Activated CD4-positive, alpha-beta T cell treated with anti-CD3 and anti-CD28 coated beads, Interleukin-2, amount 10 ng/mL, durations not matched to agents 24 days and 14 days (primary cell): ENCODE results near the gene ZNF568. TPM values are rescaled to one million over a fixed set of nuclear protein-coding genes. Genes with fewer than 3 reads are reported as not detected.

Experiments
- DNase-seq: peaks from one replicate; pipeline ENCODE4 v3.0.0; 2022
- H3K27ac Mint-ChIP-seq: one replicate; pipeline ENCODE4 v1.8.0; 2022; ENCODE audit warnings: mild to moderate bottlenecking, mixed read lengths
- H3K27me3 Mint-ChIP-seq: one replicate; pipeline ENCODE4 v1.8.0; 2022; ENCODE audit warnings: mixed read lengths
- H3K36me3 Mint-ChIP-seq: one replicate; pipeline ENCODE4 v1.8.0; 2022; ENCODE audit warnings: low read depth, mild to moderate bottlenecking, mixed read lengths
- H3K4me1 Mint-ChIP-seq: one replicate; pipeline ENCODE4 v1.8.0; 2021; ENCODE audit warnings: mixed read lengths
- H3K4me3 Mint-ChIP-seq: one replicate; pipeline ENCODE4 v1.8.0; 2022; ENCODE audit warnings: mild to moderate bottlenecking, moderate library complexity, mixed read lengths
- H3K9me3 Mint-ChIP-seq: one replicate; pipeline ENCODE4 v1.8.0; 2021; ENCODE audit warnings: mixed read lengths
- intact Hi-C: fragments of 100-400 bp; cut with micrococcal nuclease; formaldehyde crosslinking; loops from one replicate; pipeline ENCODE4 v1.15.1; 2023
- total RNA-seq: library from RNA; stranded (reverse); gene quantifications from 2 replicates; pipeline ENCODE4 v1.2.3, GENCODE V29; 2022

Gene ZNF568
- total RNA-seq, 1 donor from 2014 or later, result 4.4 TPM

DNA sequence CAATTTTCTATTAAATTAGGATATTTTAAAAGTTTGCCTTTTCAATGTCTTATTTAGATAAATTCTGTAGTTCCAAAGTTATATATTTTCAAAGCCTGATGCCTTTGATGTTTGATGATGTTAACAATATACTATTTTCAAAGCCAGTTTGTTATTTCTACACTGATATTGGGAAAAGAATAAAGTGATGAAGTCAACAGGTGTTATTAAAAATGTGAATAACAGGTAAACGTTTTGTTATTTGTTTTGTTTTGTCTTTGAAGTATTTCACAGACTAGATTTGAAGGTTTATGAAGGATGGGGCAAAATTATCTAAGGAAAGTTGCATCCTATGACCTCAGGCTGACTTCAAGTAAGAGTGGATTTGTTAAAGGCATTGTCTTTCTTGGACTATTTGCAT, 129.0 kb downstream of the ZNF568 start:
- intact Hi-C loops, result no loop called here
- Mint-ChIP-seq H3K36me3 (no peaks in the 10 kb centered on the region), H3K4me3 (no peak overlapping the region), H3K9me3 (peaks cover 24% of the 10 kb centered on the region), H3K27me3 (no peaks in the 10 kb centered on the region), H3K27ac (no peak overlapping the region), H3K4me1 (no peaks in the 10 kb centered on the region)
- no peak for DNase-seq

Other genes with a start within 250 kb of the ZNF568 start
- gene ZNF461, start 249.5 kb upstream of the ZNF568 start, total RNA-seq, result 5.4 and 6.1 TPM in 2 replicates
- 8.2 and 8.3 TPM in 2 replicates for gene ZNF567, start 228.7 kb upstream of the ZNF568 start, total RNA-seq
- 3.2 and 3.8 TPM in 2 replicates for gene ZNF850, start 143.5 kb upstream of the ZNF568 start, total RNA-seq
- 5.1 and 6.7 TPM in 2 replicates for gene ZNF790, start 77.9 kb upstream of the ZNF568 start, total RNA-seq
- gene ZNF345, start 65.5 kb upstream of the ZNF568 start, total RNA-seq, result 2.8 and 4.2 TPM in 2 replicates
- gene ZNF829, start within 50 bp of the ZNF568 start, total RNA-seq, result 4.8 TPM in 2 replicates
- 9.8 and 11.9 TPM in 2 replicates for gene ZNF420, start 162.1 kb downstream of the ZNF568 start, total RNA-seq